ENCODE measurements around the gene FGB.

Gene FGB

GRCh38 chr4:154562697-154563254 lies at the start of gene FGB:
TSS of gene FGB (plus strand) at chr4:154563011. CDS start at chr4:154563019, 8 bp downstream.
- no peak for DNase-seq

- DNase-seq = no peak
Measured at GRCh38 chr4:154516318-154517029, 46.3 kb upstream of the FGB start.

- no peak for DNase-seq
Measured at GRCh38 chr4:154517591-154517990, 45.2 kb upstream of the FGB start.

DNA sequence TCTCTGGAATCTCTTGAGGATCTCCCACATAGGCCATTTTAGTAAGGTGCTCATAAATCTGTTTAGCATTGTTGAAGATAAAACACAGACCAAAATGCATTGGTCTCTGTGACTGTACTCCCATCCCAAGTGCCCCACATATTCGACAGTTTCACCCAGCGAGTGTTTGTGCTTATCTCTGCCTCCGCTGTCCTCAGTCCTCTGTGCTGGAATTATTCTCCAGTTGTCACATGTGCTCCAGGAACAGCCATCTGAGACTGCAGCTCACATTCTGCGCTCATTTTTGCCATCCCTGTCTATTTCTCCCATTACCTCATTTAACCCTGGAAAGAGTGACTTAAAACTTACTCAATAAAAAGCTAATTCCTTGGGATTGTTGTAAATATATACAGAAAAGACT lies 43.6 kb upstream of the FGB start:
- DNase-seq = no peak

DNA sequence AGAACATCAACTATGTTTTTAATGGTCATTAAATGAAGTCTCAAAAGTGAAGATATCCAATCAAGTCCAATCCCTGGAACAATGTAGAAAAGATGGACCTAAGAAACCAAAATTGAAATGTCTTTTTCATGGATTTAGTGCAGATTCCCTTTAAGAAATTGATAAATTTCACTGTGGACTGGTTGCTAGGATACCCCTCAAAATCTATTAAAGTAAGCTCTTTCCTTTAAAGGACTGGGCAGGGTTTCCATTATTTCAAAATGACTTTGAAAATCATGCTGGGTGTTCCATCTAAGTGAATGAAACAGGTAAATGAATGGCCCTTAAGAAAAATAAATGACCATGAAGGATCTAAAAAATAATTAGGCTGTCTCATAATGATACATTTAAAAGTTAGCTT lies 41.2 kb upstream of the FGB start:
- DNase-seq = no peak

GRCh38 chr4:154526151-154526550 lies 36.7 kb upstream of the FGB start:
- no peak for DNase-seq

DNA sequence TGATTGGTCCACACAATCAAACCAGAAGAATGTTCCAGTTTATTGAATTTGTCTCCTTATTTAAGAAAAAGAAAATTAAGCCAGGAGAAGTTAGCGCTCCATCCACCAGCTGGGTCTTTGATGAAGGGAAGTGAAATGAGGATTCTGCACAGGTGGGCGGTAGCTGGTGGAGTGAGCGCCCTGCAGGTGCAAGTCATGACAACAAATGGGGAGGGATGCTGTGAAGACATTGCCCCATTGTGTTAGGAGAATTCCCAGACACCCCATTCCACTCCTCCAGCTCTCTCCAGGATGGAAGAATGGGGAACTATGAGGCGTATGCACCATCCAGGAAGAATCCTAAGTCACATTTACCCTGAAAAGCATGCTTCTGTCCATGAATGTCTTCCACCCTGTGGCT lies 35.5 kb upstream of the FGB start:
- DNase-seq = no peak

DNA sequence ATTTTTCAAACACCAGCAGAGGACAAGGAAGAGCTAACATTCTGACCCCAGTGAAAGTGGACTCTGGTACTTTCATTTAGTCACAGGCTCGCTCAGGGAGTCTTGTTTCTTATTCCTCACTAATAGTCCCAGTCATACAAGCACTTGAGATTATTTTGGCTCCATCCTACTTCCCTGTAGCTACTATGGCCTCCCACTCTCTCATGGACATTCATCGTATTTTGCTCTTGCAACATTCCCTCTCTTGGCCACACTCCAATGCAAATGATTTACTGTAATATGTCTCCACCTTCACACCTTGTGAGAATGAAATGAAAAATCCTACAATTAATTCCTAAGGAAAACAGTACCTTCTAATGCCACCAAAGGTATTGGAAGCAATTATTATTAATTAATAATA lies 33.9 kb upstream of the FGB start:
- DNase-seq = no peak

DNA sequence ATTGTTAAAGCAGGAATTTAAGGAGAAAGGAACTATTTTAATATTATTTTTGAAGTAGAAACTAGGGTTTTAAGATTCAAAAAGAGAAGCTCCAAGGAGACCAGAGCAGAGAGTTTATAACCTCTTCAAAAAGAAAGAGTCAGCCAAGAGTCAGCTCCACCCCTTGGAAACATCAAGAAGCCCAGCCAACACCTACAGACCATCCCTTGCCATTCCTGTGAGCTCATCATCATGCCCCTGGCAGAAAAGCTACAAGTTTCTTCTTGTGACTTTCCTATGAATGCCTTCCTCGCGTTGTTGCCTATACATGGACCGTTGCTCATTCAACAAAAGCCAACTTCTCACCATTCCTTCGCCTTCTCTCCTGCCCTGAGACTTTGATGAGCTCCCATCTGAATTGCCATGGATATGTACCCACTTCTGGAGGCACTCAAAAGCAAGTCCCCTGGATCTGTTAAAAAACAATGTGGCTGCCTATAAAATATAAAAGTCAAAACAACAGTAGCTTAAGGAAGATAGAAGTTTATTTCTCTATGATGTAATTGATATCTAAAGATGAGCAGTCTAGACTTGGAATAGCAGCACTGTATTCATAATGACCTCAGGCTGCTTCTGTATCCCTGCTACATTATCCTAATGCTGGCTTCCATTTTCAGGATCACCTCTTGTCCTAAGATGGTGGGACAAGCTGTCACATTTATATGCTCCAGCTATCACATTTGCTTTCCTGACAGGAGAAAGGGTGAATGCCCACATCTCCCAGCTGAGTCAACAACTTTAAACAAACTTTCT lies 32.9 kb upstream of the FGB start:
- no peak for DNase-seq

GRCh38 chr4:154534296-154534695 lies 28.5 kb upstream of the FGB start:
- DNase-seq = no peak

DNA sequence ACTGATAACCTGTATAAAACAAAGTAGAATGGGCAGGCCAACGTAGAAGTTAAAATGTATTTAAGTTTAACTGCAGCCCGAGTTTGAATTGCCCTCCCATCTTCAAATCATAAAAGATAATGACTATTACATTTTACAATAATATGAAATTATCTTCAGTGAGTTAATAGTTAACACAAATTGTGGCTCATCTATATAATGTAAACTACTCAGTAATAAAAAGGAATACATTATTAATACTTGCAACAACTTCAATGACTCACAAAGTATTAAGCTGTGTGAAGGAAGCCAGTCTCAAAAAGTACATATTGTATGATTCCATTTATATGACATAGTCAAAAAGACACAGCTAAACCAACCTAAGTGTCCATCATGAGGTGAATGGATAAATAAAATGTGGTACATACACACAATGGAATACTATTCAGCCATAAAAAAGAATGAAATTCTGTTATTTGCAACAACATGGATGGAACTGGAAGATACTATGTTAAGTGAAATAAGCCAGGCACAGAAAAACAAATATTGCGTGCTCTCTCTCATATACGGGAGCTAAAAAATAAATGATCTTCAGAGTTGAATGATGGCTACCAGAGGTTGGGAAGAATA lies 20.4 kb upstream of the FGB start:
- no peak for DNase-seq

- DNase-seq = no peak
Measured at GRCh38 chr4:154545689-154546088, 17.1 kb upstream of the FGB start.

DNA sequence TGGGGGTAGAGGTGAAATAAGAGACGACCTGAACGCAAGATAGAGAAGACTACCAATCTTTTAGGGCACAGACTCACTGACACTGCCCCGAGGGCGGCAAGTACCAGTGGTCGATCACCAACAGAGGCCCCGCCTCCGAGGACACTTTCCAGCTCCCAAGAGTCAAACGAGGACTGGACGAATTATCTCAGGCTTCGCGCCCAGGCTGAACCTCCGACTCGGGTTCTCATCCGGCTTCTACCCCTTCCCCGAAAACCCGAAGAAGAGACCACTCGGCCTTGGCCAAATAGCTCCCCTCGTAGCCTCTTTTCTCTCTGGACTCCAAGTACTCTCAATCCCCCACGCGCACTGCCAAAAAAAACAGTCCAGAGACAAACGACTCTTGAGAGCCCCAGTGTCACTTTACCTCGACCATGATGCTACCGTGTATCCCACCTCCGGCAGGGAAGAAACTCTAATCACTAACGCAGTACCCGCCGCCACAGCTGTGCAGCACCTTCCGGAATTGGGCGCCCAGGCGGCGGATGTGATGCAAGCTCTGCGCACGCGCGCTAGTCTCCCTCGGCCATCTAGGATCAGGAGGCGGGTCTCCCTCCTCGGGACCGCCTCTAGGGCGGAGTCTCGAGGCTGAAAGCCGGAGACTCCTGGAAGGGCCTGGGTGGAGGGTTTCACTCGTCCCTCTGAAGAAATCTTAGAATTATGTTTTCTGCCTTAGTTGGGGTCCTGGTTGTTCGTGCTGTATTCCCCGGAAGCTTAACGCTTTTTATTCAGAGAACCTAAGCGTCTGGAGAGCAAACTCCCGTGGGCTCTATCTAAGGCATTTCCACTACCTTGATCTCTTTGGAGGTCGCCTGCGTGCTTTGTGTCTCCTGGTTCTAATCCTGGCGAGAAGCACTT lies 12.7 kb upstream of the FGB start, which contains the start of gene PLRG1:
PLRG1 (minus strand) TSS at position 507 of the 897 bp plus-strand sequence; CDS start at position 415, 92 bp downstream.
- DNase-seq = peak; percentile 90 to 96

DNA sequence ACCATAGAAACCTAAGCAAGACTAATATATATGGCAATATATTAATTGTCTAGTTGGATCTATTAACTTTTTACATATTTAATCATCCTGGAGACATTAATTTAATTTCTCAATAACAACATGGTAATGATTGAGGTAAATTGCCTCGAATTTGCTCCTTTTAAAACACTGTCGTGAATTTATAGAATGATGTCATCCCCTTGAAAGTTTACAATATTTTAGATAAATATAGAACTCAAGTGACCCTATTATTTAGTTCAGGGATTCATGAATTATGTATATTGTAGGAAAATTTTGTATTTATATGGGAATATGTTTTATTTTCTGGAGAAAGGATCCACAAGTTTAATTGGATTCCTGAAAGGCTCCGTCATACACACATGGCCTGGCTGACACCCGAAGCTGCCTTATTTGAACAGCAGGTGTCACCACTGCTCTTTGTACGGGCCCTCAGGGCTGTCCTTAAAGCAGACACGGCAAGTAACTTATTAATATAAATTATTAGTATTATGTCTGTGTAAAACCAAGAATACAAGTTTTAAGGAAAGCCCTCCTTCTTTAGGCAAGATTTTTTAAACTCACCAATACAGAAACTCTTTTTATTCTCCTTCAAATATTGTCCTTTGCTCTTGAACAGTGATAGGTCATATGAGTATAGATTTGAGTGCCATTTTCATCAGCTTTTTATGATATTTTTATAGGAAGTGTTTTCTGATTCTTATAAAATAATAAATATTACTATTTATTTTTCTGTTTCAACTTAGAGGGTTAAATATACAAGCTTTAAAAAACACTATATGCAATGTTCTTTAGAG lies 10.7 kb upstream of the FGB start:
- peak; percentile 10 to 74 for DNase-seq

DNA sequence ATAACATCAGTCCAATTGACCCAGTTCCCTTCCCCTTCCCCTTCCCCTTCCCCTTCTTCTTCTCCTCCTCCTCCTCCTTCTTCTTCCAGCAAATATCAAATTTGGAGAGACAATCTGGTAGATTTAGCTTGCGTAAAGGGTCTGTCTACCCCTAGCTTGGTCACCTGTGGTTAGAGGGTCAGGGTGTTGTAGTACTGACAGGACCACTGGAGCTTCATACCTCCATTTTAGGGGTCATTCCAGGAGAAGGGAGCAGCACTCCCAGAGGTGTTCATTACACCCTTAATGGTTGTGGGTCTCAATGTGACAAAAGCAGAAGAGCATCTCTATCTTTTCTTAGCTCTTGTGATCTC lies 3.7 kb upstream of the FGB start:
- no peak for DNase-seq

DNA sequence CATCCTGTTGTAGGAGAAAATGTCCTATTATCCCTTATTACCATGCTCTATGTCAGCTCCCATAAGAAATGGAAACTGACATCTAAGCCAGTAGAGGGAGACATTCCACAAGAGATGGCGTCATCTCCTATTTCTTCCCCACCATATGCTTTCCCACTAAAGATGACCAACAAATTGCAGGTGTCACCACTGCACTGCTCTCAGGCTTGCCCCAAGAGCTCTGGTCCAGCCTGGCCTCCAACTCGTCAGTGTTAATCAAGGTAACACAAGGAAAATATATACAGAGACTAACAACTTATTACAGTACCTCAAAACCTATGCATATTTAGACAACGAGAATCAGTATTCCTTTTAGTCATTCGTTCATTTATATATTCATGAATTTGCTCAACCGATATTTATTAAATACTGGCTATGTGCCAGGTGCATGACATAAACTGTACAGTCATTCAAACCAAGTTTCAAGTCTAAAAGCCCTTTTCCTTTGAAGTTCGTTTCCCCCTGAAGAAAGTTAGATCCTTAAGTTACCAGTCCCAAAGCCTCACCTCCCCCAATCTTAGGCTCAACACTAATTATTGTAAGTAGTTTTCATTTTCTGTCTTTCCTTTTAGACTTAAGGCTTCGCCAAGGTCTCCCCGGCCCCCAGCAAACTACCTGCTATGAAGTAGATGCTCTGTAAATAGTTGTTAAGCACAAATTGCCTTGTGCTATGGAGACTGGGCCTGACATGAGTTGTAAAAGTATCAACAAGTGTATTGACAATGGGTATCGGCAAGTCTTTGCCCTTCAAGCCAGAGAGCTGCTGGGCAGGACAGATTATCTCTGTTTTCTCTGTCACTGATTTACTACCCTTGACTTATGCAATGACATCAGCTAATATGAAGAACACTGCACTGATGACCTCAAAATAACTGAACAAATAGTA lies 3.1 kb upstream of the FGB start:
- peak; percentile 10 to 43 for DNase-seq

- no peak for DNase-seq
Measured at GRCh38 chr4:154560419-154560801, 2.4 kb upstream of the FGB start.

DNA sequence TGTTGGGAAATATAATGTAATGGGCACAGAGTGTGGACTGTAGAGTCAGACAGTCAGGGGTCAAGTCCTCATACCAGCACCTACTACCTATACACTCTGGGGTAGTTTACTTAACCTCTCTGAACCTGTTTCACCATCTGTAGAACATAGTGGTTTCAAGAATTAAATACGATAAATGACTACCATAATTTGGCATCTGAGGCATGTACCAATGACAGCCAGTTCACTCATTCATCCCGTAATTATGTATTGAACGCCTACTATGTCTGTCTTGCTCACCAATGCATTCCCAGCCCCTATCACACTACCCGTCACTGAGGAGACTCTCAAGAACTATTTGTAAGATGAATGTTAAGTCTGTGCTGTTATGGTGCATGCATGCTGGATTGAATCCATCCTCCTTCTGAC lies 2.0 kb upstream of the FGB start:
- DNase-seq = no peak

DNA sequence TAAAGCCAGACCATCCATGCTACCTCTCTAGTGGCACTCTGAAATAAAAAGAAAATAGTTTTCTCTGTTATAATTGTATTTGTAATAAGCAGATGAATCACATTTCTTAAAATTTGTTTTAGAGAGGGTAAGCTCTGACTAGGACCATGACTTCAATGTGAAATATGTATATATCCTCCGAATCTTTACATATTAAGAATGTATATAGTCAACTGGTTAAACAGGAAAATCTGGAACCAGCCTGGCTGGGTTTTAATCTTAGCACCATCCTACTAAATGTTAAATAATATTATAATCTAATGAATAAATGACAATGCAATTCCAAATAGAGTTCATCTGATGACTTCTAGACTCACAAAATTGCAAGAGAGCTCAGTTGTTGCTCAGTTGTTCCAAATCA lies 1.5 kb downstream of the FGB start:
- DNase-seq = no peak

DNA sequence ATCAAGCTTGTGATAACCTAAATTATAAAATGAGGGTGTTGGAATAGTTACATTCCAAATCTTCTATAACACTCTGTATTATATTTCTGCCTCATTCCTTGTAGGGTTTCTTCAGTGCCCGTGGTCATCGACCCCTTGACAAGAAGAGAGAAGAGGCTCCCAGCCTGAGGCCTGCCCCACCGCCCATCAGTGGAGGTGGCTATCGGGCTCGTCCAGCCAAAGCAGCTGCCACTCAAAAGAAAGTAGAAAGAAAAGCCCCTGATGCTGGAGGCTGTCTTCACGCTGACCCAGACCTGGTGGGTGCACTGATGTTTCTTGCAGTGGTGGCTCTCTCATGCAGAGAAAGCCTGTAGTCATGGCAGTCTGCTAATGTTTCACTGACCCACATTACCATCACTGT lies 2.9 kb downstream of the FGB start:
- no peak for DNase-seq

Measured in NCI-H446 (cell line).